B cell (primary cell): ENCODE results near the gene KCNK13. TPM values are rescaled to one million over a fixed set of nuclear protein-coding genes. Genes with fewer than 3 reads are reported as not detected.

Experiments
- ATAC-seq: fragments of 200-7000 bp; cut with Tn5 transposase; one replicate; pipeline ENCODE4 v1.10.0; 2021; ENCODE audit warnings: low read depth, mild to moderate bottlenecking, moderate number of reproducible peaks, moderate library complexity
- CTCF ChIA-PET: fragments of 350-600 bp; sonication (Branson Sonifier 250); formaldehyde crosslinking; loops from one replicate; lab custom pipeline; 2021; ENCODE audit warnings: antibody characterized with exemption, inconsistent platforms; lab: Charles Lee
- POLR2A ChIA-PET: fragments of 350-600 bp; sonication (Branson Sonifier 250); formaldehyde crosslinking; loops from one replicate; lab custom pipeline; 2021; ENCODE audit warnings: antibody characterized with exemption; lab: Charles Lee
- DNase-seq: peaks from one replicate; pipeline ENCODE4 v3.0.0; 2013
- H2AFZ ChIP-seq: 2 replicates; pipeline ENCODE4 v1.6.1; 2012; ENCODE audit warnings: mild to moderate bottlenecking, low read depth, low read length; ENCODE audit not compliant: insufficient read depth, poor library complexity, severe bottlenecking
- H3K27ac ChIP-seq, 2 donors: 1 replicate in 1 of 2; 2 replicates in 1 of 2; pipeline ENCODE4 v1.5.1; 2012 to 2013; ENCODE audit warnings: low read length in 2 of 2, mild to moderate bottlenecking in 2 of 2, moderate library complexity in 1 of 2
- H3K27me3 ChIP-seq, 4 experiments: fragments of 200-600 bp in 1 of 4; sonication (generic) in 1 of 4; replicated peaks in 1 of 4; 1 replicate in 2 of 4; 2 replicates in 2 of 4; pipeline versions ENCODE4 v1.6.1 to v1.7.0; 2013 to 2016; ENCODE audit warnings: low read length in 3 of 4, mild to moderate bottlenecking in 2 of 4, mixed read lengths in 1 of 4, moderate library complexity in 1 of 4; ENCODE audit not compliant: insufficient read depth in 4 of 4, control insufficient read depth in 3 of 4; ENCODE audit errors: control extremely low read depth in 1 of 4
- H3K36me3 ChIP-seq, 2 experiments: replicated peaks in 1 of 2; 1 replicate in 1 of 2; 2 replicates in 1 of 2; pipeline versions ENCODE4 v1.6.1 to v1.7.1; 2013; ENCODE audit warnings: low read length in 1 of 2; ENCODE audit not compliant: insufficient read depth in 2 of 2, control insufficient read depth in 1 of 2; ENCODE audit errors: control extremely low read depth in 1 of 2, extremely low read depth in 1 of 2
- H3K4me1 ChIP-seq, 2 donors: fragments of 200-600 bp in 1 of 2; sonication (generic) in 1 of 2; 1 replicate in 1 of 2; 2 replicates in 1 of 2; pipeline versions ENCODE4 v1.5.1 to v1.6.1; 2013 to 2017; ENCODE audit warnings: low read length in 2 of 2; ENCODE audit not compliant: control insufficient read depth in 2 of 2, insufficient read depth in 2 of 2
- H3K4me2 ChIP-seq: replicated peaks from 2 replicates; pipeline ENCODE3; 2012; ENCODE audit warnings: mild to moderate bottlenecking, low read depth, low read length; ENCODE audit not compliant: poor library complexity, severe bottlenecking
- H3K4me3 ChIP-seq, 5 experiments: fragments of 200-600 bp in 1 of 5; sonication (generic) in 1 of 5; 1 replicate in 3 of 5; 2 replicates in 2 of 5; pipeline versions ENCODE4 v1.5.1 to v1.7.0; 2011 to 2016; ENCODE audit warnings: low read length in 4 of 5, mild to moderate bottlenecking in 4 of 5, low read depth in 2 of 5, control low read depth in 1 of 5, moderate library complexity in 1 of 5; ENCODE audit not compliant: insufficient read depth in 1 of 5; ENCODE audit errors: control extremely low read depth in 1 of 5, extremely low read depth in 1 of 5
- H3K79me2 ChIP-seq: fragments of 200-600 bp; sonication (generic); one replicate; pipeline ENCODE4 v1.6.0; 2016; ENCODE audit warnings: low read length; ENCODE audit not compliant: control insufficient read depth, insufficient read depth
- H3K9ac ChIP-seq: fragments of 200-600 bp; sonication (generic); 2 replicates; pipeline ENCODE4 v1.6.1; 2017; ENCODE audit warnings: mild to moderate bottlenecking, low read length, moderate library complexity
- H3K9me3 ChIP-seq, 3 donors: one replicate each; pipeline versions ENCODE4 v1.6.1 to v1.7.1; 2013; ENCODE audit warnings: low read length in 2 of 3; ENCODE audit not compliant: control insufficient read depth in 2 of 3, insufficient read depth in 1 of 3; ENCODE audit errors: control extremely low read depth in 1 of 3
- H4K20me1 ChIP-seq: 2 replicates; pipeline ENCODE4 v1.6.0; 2012; ENCODE audit warnings: mild to moderate bottlenecking, low read length; ENCODE audit not compliant: insufficient read depth, control insufficient read depth, poor library complexity, severe bottlenecking
- H3K27ac Mint-ChIP-seq: one replicate; pipeline ENCODE4 v1.8.0; 2021; ENCODE audit warnings: mixed read lengths
- H3K27me3 Mint-ChIP-seq: one replicate; pipeline ENCODE4 v1.8.0; 2021; ENCODE audit warnings: mixed read lengths
- H3K4me1 Mint-ChIP-seq: one replicate; pipeline ENCODE4 v1.8.0; 2021; ENCODE audit warnings: mixed read lengths
- H3K4me3 Mint-ChIP-seq: one replicate; pipeline ENCODE4 v1.8.0; 2021; ENCODE audit warnings: mixed read lengths
- H3K9me3 Mint-ChIP-seq: one replicate; pipeline ENCODE4 v1.8.0; 2022; ENCODE audit warnings: mixed read lengths; ENCODE audit not compliant: insufficient read depth
- EZH2 ChIP-seq: IDR thresholded peaks from 2 replicates; pipeline ENCODE4 v1.6.1; 2012; ENCODE audit warnings: borderline replicate concordance, low read depth, mild to moderate bottlenecking, moderate library complexity, low read length; ENCODE audit not compliant: insufficient read depth, poor library complexity, severe bottlenecking
- WGBS: methylation state at CpG from one replicate; pipeline ENCODE4 v1.1.5; 2013; ENCODE audit warnings: missing lambda C conversion rate; ENCODE audit not compliant: insufficient coverage; 5-methylcytosine and 5-hydroxymethylcytosine counted together
- intact Hi-C: fragments of 100-400 bp; cut with micrococcal nuclease; formaldehyde crosslinking; loops from one replicate; pipeline ENCODE4 v1.10.0; 2022
- polyA plus RNA-seq: library from polyadenylated mRNA; depleted of rRNA; stranded (reverse); fragments of >200 nt; gene quantifications from 2 replicates; pipeline ENCODE4 v1.2.3, GENCODE V29; 2012
- total RNA-seq, 2 donors: library from RNA; stranded (reverse); fragments of 120-200 nt in 1 of 2; gene quantifications; 1 replicate in 1 of 2; 2 replicates in 1 of 2; pipeline versions ENCODE4 v1.2.3 to v1.2.4, GENCODE V29; 2013 to 2022
- TF ChIP-seq, protein P1 (sequence below): fragments of 200-600 bp; IDR thresholded peaks from one replicate; pipeline ENCODE4 v1.8.0; 2022; ENCODE audit warnings: antibody characterized with exemption, mild to moderate bottlenecking

Gene KCNK13
- total and polyA plus RNA-seq, 2 donors (not counting 1 experiment from before 2014, with no cell fraction given): 0.03 TPM; not detected in 1

DNA sequence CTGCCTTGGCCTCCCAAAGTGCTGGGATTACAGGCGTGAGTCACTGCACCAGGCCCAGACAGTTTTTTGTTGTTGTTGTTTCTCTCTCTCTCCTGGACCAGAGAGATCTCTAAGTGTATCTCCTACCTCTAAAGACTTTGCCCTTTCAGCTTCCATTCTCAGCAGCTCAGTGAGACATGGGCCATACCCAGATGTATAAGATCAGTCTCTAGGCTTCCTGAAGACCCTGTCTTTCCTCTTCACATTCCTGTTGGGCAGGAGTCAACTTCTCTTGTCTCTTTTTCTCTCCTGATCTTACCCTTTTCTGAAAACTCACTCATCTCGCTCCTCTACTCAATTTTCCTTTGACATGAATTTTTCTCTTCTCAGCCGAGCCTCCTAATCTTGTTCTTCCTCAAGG is 42.0 kb downstream of the KCNK13 start:
- Mint-ChIP-seq H3K27me3 (peaks cover 11% of the 10 kb centered on the region), H3K27ac (no peak overlapping the region), H3K4me3 (no peak overlapping the region), H3K9me3 (peaks cover 2% of the 10 kb centered on the region), H3K4me1 (no peaks in the 10 kb centered on the region)
- CTCF ChIA-PET: no interaction called here
- no peak for ATAC-seq
- TF ChIP-seq EZH2: no peak
- TF ChIP-seq, protein P1, sequence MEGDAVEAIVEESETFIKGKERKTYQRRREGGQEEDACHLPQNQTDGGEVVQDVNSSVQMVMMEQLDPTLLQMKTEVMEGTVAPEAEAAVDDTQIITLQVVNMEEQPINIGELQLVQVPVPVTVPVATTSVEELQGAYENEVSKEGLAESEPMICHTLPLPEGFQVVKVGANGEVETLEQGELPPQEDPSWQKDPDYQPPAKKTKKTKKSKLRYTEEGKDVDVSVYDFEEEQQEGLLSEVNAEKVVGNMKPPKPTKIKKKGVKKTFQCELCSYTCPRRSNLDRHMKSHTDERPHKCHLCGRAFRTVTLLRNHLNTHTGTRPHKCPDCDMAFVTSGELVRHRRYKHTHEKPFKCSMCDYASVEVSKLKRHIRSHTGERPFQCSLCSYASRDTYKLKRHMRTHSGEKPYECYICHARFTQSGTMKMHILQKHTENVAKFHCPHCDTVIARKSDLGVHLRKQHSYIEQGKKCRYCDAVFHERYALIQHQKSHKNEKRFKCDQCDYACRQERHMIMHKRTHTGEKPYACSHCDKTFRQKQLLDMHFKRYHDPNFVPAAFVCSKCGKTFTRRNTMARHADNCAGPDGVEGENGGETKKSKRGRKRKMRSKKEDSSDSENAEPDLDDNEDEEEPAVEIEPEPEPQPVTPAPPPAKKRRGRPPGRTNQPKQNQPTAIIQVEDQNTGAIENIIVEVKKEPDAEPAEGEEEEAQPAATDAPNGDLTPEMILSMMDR: no peak
- no peaks in the 10 kb centered on the region for H3K36me3 ChIP-seq
- POLR2A ChIA-PET: no interaction called here
- H3K9ac ChIP-seq: no peak overlapping the region
- H3K4me2 ChIP-seq: no peak overlapping the region
- H2AFZ ChIP-seq: no peak overlapping the region
- no peak overlapping the region for H3K4me3 ChIP-seq
- DNase-seq: no peak
- intact Hi-C loops: no loop called here
- no peaks in the 10 kb centered on the region for H3K9me3 ChIP-seq
- H3K27ac ChIP-seq: no peak overlapping the region
- H3K27me3 ChIP-seq: no peaks in the 10 kb centered on the region
- no peaks in the 10 kb centered on the region for H4K20me1 ChIP-seq
- H3K4me1 ChIP-seq: no peaks in the 10 kb centered on the region
- H3K79me2 ChIP-seq: no peaks in the 10 kb centered on the region
- WGBS: 100% methylated on average over 3 of the region's 3 CpGs

DNA sequence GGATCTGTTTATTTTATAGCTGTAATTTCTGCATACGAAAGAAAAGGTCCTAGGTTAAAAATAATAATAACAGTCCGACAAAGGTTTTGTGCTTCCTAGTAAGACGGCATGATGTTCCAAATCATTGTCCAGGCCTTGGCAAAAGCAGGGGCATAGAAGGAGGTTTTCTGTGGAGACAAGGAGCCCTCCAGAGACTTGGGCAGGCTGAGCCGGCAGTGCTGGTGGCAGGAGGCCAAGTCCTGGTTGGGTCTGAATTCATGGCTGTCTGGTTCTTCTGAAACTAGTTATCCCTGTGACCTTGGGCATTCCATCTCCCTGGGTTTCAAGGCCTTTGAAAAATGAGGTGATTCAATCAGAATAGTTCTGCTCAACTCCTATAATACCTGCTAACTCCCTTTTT is 44.0 kb downstream of the KCNK13 start:
- H3K27ac Mint-ChIP-seq: no peak overlapping the region
- DNase-seq (no peak), ATAC-seq (no peak)
- H3K4me3 ChIP-seq: no peak overlapping the region
- no peaks in the 10 kb centered on the region for H3K4me1 Mint-ChIP-seq
- no peaks in the 10 kb centered on the region for H4K20me1 ChIP-seq
- no peak overlapping the region for H3K4me2 ChIP-seq
- intact Hi-C loops: no loop called here
- no peak overlapping the region for H3K9ac ChIP-seq
- H3K9me3 Mint-ChIP-seq: peaks cover 2% of the 10 kb centered on the region
- H2AFZ ChIP-seq: no peak overlapping the region
- no peak overlapping the region for H3K4me3 Mint-ChIP-seq
- H3K27ac ChIP-seq: no peak overlapping the region
- H3K27me3 Mint-ChIP-seq: peaks cover 11% of the 10 kb centered on the region
- no peak for TF ChIP-seq EZH2
- TF ChIP-seq, protein P1: no peak
- no peaks in the 10 kb centered on the region for H3K36me3 ChIP-seq
- no peaks in the 10 kb centered on the region for H3K9me3 ChIP-seq
- peaks cover 0 to 4% (median 0%) of the 10 kb centered on the region in 4 experiments for H3K27me3 ChIP-seq
- CTCF ChIA-PET: no interaction called here
- 83% methylated on average over 4 of the region's 4 CpGs for WGBS
- H3K4me1 ChIP-seq: no peaks in the 10 kb centered on the region
- POLR2A ChIA-PET: no interaction called here
- H3K79me2 ChIP-seq: no peaks in the 10 kb centered on the region
